Measurements from ENCODE around the gene SPEN. TPM values are rescaled to one million over a fixed set of nuclear protein-coding genes. Genes with fewer than 3 reads are reported as not detected.

Gene SPEN
- polyA plus RNA-seq, 1 of the 3 experiments (the other 2 are of a cell fraction): 6.1 TPM

GRCh38 chr1:15936025-15936424 lies 88.5 kb downstream of the SPEN start:
- no peak overlapping the region for H2AFZ ChIP-seq (ENCODE audit: low read depth)
- no peaks in the 10 kb centered on the region for H4K20me1 ChIP-seq (ENCODE audit: insufficient read depth)
- CTCF ChIA-PET: interaction anchor here (1.1 kb wide), 1 partner anchor 82 kb away, joined by 3 read pairs; no protein-coding TSS in a partner anchor
- H3K9me3 ChIP-seq: no peaks in the 10 kb centered on the region
- no peak overlapping the region for H3K9ac ChIP-seq
- peaks cover 0 to 41% of the 10 kb centered on the region in 2 experiments; a peak in 3 of 4 replicates for H3K4me1 ChIP-seq (ENCODE audit: control insufficient read depth in 1 of 2, insufficient read depth in 2 of 2, low read depth in 1 of 2, low read length in 1 of 2)
- no peak overlapping the region for H3K4me3 ChIP-seq (ENCODE audit: low read depth in 2 of 2, low read length in 1 of 2)
- no peaks in the 10 kb centered on the region for H3K9me2 ChIP-seq
- H3K36me3 ChIP-seq (replicated peaks in 1 of 2; ENCODE audit: control insufficient read depth in 1 of 2, insufficient read depth in 2 of 2, low read length in 1 of 2): peaks cover 31 to 76% of the 10 kb centered on the region in 2 experiments
- POLR2A ChIA-PET: no interaction called here
- H3K79me2 ChIP-seq (ENCODE audit: insufficient read depth): no peaks in the 10 kb centered on the region; the same call in 1 of the 2 replicates
- H3K27ac ChIP-seq (ENCODE audit: low read depth in 2 of 2, low read length in 1 of 2): no peak overlapping the region
- 98% methylated on average over 8 of the region's 10 CpGs for WGBS (ENCODE audit: low lambda C conversion rate)
- TF ChIP-seq YY1 (IDR thresholded peaks at IDR 0.05; ENCODE audit: low read depth) (no peak), NRF1 (IDR thresholded peaks at IDR 0.05; ENCODE audit: low read depth, low read length) (no peak), MAX (IDR thresholded peaks at IDR 0.05; ENCODE audit: low read depth) (no peak), JUND (IDR thresholded peaks at IDR 0.05) (no peak), POLR2AphosphoS5 (IDR thresholded peaks at IDR 0.05; ENCODE audit: low read depth, low read length) (no peak), ELF1 (IDR thresholded peaks at IDR 0.05) (no peak), PBX3 (IDR thresholded peaks at IDR 0.05) (no peak)
- peaks cover 30% of the 10 kb centered on the region for H3F3A ChIP-seq (replicated peaks; ENCODE audit: insufficient read depth)
- H3K4me2 ChIP-seq: no peak overlapping the region
- no peak for DNase-seq
- no peaks in the 10 kb centered on the region for H3K27me3 ChIP-seq (ENCODE audit: insufficient read depth)

GRCh38 chr1:15937146-15937545 lies 89.6 kb downstream of the SPEN start:
- peaks cover 30 to 76% of the 10 kb centered on the region in 2 experiments for H3K36me3 ChIP-seq (replicated peaks in 1 of 2; ENCODE audit: control insufficient read depth in 1 of 2, insufficient read depth in 2 of 2, low read length in 1 of 2)
- H3K27ac ChIP-seq (ENCODE audit: low read depth in 2 of 2, low read length in 1 of 2): peak overlapping the region; percentile 45 to 94
- peaks cover 0 to 50% of the 10 kb centered on the region in 2 experiments; a peak in 3 of 4 replicates for H3K4me1 ChIP-seq (ENCODE audit: control insufficient read depth in 1 of 2, insufficient read depth in 2 of 2, low read depth in 1 of 2, low read length in 1 of 2)
- WGBS (ENCODE audit: low lambda C conversion rate): 92% methylated on average over 7 of the region's 7 CpGs
- H3K27me3 ChIP-seq (ENCODE audit: insufficient read depth): no peaks in the 10 kb centered on the region
- no peaks in the 10 kb centered on the region for H3K9me3 ChIP-seq
- H3K9ac ChIP-seq: peak overlapping the region; percentile 19; the same call in 1 of the 2 replicates
- no peak for DNase-seq
- H3F3A ChIP-seq (replicated peaks; ENCODE audit: insufficient read depth): peaks cover 30% of the 10 kb centered on the region
- TF ChIP-seq IRF3 (IDR thresholded peaks at IDR 0.05; ENCODE audit: low read depth, low read length): no peak
- TF ChIP-seq JUND (IDR thresholded peaks at IDR 0.05): no peak
- no peak for TF ChIP-seq RFX5 (IDR thresholded peaks at IDR 0.05; ENCODE audit: low read length)
- no peak for TF ChIP-seq ZBTB33 (IDR thresholded peaks at IDR 0.05; ENCODE audit: borderline replicate concordance, low read depth)
- no peak for TF ChIP-seq GABPA (IDR thresholded peaks at IDR 0.05; ENCODE audit: low read depth)
- TF ChIP-seq USF1 (IDR thresholded peaks at IDR 0.05; ENCODE audit: borderline replicate concordance, low read depth): no peak
- no peak for TF ChIP-seq MAX (IDR thresholded peaks at IDR 0.05; ENCODE audit: low read depth)
- no peak for TF ChIP-seq NRF1 (IDR thresholded peaks at IDR 0.05; ENCODE audit: low read depth, low read length)
- no peak for TF ChIP-seq REST (IDR thresholded peaks at IDR 0.05; ENCODE audit: low read depth, low read length)
- TF ChIP-seq RXRA (IDR thresholded peaks at IDR 0.05; ENCODE audit: borderline replicate concordance, low read depth): no peak
- TF ChIP-seq NFIC (IDR thresholded peaks at IDR 0.05; ENCODE audit: borderline replicate concordance): no peak
- TF ChIP-seq FOXJ3 (CRISPR knock-in tag; IDR thresholded peaks at IDR 0.05): no peak
- TF ChIP-seq FOXM1 (IDR thresholded peaks at IDR 0.05; ENCODE audit: low read depth): no peak
- TF ChIP-seq EZH2phosphoT487 (IDR thresholded peaks at IDR 0.05; ENCODE audit: borderline replicate concordance, low read depth): no peak
- TF ChIP-seq TEAD4 (IDR thresholded peaks at IDR 0.05; ENCODE audit: borderline replicate concordance, insufficient read depth): no peak
- no peak overlapping the region for H3K4me3 ChIP-seq (ENCODE audit: low read depth in 2 of 2, low read length in 1 of 2)
- H3K4me2 ChIP-seq: no peak overlapping the region
- POLR2A ChIA-PET: no interaction called here
- no peak overlapping the region for H2AFZ ChIP-seq (ENCODE audit: low read depth)
- H3K79me2 ChIP-seq (ENCODE audit: insufficient read depth): no peaks in the 10 kb centered on the region; the same call in 1 of the 2 replicates
- H3K9me2 ChIP-seq: no peaks in the 10 kb centered on the region
- H4K20me1 ChIP-seq (ENCODE audit: insufficient read depth): no peaks in the 10 kb centered on the region
- CTCF ChIA-PET: interaction anchor here (0.9 to 2.5 kb wide), 4 partner anchors 14 to 145 kb away, joined by 3 to 9 read pairs (median 4); no protein-coding TSS in a partner anchor
